MM.1S (cell line): ENCODE results near the gene IL19.

Source experiments
- EZH2 ChIP-seq: fragments of 300-600 bp; sonication (generic); optimal IDR thresholded peaks from 2 replicates; pipeline ENCODE3; 2017; ENCODE audit warnings: low read depth, mild to moderate bottlenecking, antibody characterized with exemption, low read length, mixed read lengths
- TF ChIP-seq, protein P1 (sequence below): fragments of 300-600 bp; sonication (generic); IDR thresholded peaks from 2 replicates; pipeline ENCODE4 v1.5.1; 2016; ENCODE audit warnings: antibody characterized with exemption, low read length, mixed read lengths

GRCh38 chr1:206860165-206860564, 89.6 kb downstream of the IL19 start:
- TF ChIP-seq EZH2, result no peak
- TF ChIP-seq, protein P1, sequence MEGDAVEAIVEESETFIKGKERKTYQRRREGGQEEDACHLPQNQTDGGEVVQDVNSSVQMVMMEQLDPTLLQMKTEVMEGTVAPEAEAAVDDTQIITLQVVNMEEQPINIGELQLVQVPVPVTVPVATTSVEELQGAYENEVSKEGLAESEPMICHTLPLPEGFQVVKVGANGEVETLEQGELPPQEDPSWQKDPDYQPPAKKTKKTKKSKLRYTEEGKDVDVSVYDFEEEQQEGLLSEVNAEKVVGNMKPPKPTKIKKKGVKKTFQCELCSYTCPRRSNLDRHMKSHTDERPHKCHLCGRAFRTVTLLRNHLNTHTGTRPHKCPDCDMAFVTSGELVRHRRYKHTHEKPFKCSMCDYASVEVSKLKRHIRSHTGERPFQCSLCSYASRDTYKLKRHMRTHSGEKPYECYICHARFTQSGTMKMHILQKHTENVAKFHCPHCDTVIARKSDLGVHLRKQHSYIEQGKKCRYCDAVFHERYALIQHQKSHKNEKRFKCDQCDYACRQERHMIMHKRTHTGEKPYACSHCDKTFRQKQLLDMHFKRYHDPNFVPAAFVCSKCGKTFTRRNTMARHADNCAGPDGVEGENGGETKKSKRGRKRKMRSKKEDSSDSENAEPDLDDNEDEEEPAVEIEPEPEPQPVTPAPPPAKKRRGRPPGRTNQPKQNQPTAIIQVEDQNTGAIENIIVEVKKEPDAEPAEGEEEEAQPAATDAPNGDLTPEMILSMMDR, result no peak
